HepG2 (cell line): ENCODE data around the gene MAB21L4. TPM values are rescaled to one million over a fixed set of nuclear protein-coding genes. Genes with fewer than 3 reads are reported as not detected.

Source experiments
- ATF1 ChIP-seq: IDR thresholded peaks from 2 replicates; pipeline ENCODE4 v1.6.1; 2016; ENCODE audit warnings: mild to moderate bottlenecking, control low read depth
- CEBPZ ChIP-seq: IDR thresholded peaks from 2 replicates; pipeline ENCODE4 v1.6.1; 2012; ENCODE audit warnings: low read length, improper control_type of control experiment
- DRAP1 ChIP-seq: IDR thresholded peaks from 2 replicates; pipeline ENCODE4 v1.6.1; 2016; ENCODE audit warnings: missing genetic modification reagents, missing compliant biosample characterization
- FOXJ3 ChIP-seq: sonication (generic); formaldehyde crosslinking; IDR thresholded peaks from 2 replicates; pipeline ENCODE4 v1.4.0; 2020; ENCODE audit warnings: missing genetic modification reagents, mild to moderate bottlenecking, borderline replicate concordance
- HNRNPH1 ChIP-seq: fragments of 200-400 bp; formaldehyde crosslinking; optimal IDR thresholded peaks from 2 replicates; pipeline ENCODE3; 2017; ENCODE audit warnings: mild to moderate bottlenecking, low read depth, low read length
- LBX2 ChIP-seq: sonication (generic); formaldehyde crosslinking; IDR thresholded peaks from 2 replicates; pipeline ENCODE4 v1.5.0; 2020; ENCODE audit warnings: missing genetic modification reagents, mild to moderate bottlenecking, borderline replicate concordance
- MTA1 ChIP-seq: sonication (generic); formaldehyde crosslinking; IDR thresholded peaks from 2 replicates; pipeline ENCODE4 v1.4.0; 2020; ENCODE audit warnings: missing genetic modification reagents, mild to moderate bottlenecking, borderline replicate concordance
- NR2F2 ChIP-seq: IDR thresholded peaks from 2 replicates; pipeline ENCODE4 v1.6.1; 2012; ENCODE audit warnings: low read depth, inconsistent platforms, borderline replicate concordance
- PHB2 ChIP-seq: fragments of 450-650 bp; IDR thresholded peaks from 2 replicates; pipeline ENCODE4 v1.6.1; 2018; ENCODE audit not compliant: partially characterized antibody
- POGZ ChIP-seq: sonication (generic); formaldehyde crosslinking; IDR thresholded peaks from 2 replicates; pipeline ENCODE4 v1.4.0; 2020; ENCODE audit warnings: mild to moderate bottlenecking, missing genetic modification reagents
- ZFP62 ChIP-seq: sonication (generic); formaldehyde crosslinking; IDR thresholded peaks from 2 replicates; pipeline ENCODE4 v1.4.0; 2020; ENCODE audit warnings: missing genetic modification reagents
- ZNF30 ChIP-seq: sonication (generic); formaldehyde crosslinking; IDR thresholded peaks from 2 replicates; pipeline ENCODE4 v1.5.0; 2020; ENCODE audit warnings: mild to moderate bottlenecking, missing genetic modification reagents
- ZNF574 ChIP-seq: sonication (generic); formaldehyde crosslinking; IDR thresholded peaks from 2 replicates; pipeline ENCODE4 v1.4.0; 2020; ENCODE audit warnings: missing genetic modification reagents
- ZNF704 ChIP-seq: sonication (generic); formaldehyde crosslinking; IDR thresholded peaks from 2 replicates; pipeline ENCODE4 v1.8.1; 2023; ENCODE audit warnings: mild to moderate bottlenecking, inconsistent platforms, moderate library complexity, missing genetic modification reagents, borderline replicate concordance
- ZSCAN30 ChIP-seq: sonication (generic); formaldehyde crosslinking; IDR thresholded peaks from 2 replicates; pipeline ENCODE4 v1.5.0; 2020; ENCODE audit warnings: mild to moderate bottlenecking, missing genetic modification reagents
- polyA plus RNA-seq, 8 experiments: library from polyadenylated mRNA; depleted of rRNA in 3 of 8; stranded (reverse) in 7 of 8; unstranded in 1 of 8; fragments of >200 nt; fragmentation: Illumina TruSeq in 4 of 8; extraction: Trizol in 4 of 8; gene quantifications; 2 replicates each; pipeline versions ENCODE4 v1.2.1 to v1.2.3, GENCODE V29; 2011 to 2016; ENCODE audit warnings: low read depth in 4 of 8, missing spikeins in 1 of 8, mixed read lengths in 1 of 8; ENCODE audit not compliant: insufficient read depth in 1 of 8
- total RNA-seq, 5 experiments: library from RNA; depleted of rRNA; stranded (reverse); fragments of >200 nt; fragmentation: Illumina TruSeq; extraction: Trizol; gene quantifications; 2 replicates each; pipeline ENCODE4 v1.2.3, GENCODE V29; 2016; ENCODE audit warnings: low read depth in 1 of 5

MAB21L4 gene
- total and polyA plus RNA-seq, 2 of the 13 experiments (the other 11 are each of a cell fraction or from before 2014, with no cell fraction given) = 3.0 to 14.0 TPM

- TF ChIP-seq LBX2 (CRISPR knock-in tag) = peak; percentile 99
- no peak for TF ChIP-seq PHB2
- TF ChIP-seq DRAP1 (CRISPR knock-in tag) = peak; percentile 91
- peak; percentile 100 for TF ChIP-seq MTA1 (CRISPR knock-in tag)
- peak; percentile 82 for TF ChIP-seq ZNF30
- TF ChIP-seq NR2F2 = peak; percentile 82
- TF ChIP-seq FOXJ3 (CRISPR knock-in tag) = peak; percentile 96
- peak; percentile 77; the same call in 1 of the 2 replicates for TF ChIP-seq ZNF704
- TF ChIP-seq HNRNPH1 = no peak
- no peak for TF ChIP-seq ZFP62
- peak; percentile 94 for TF ChIP-seq POGZ (CRISPR knock-in tag)
- TF ChIP-seq ATF1 = no peak
- TF ChIP-seq CEBPZ = no peak
- TF ChIP-seq ZNF574 (CRISPR knock-in tag) = peak; percentile 94
- TF ChIP-seq ZSCAN30 = peak; percentile 88; the same call in 1 of the 2 replicates
These were observed 38.6 kb downstream of the MAB21L4 start (continued) for GRCh38 chr2:240857039-240858008.
